PFSK-1 (cell line): Measurements from ENCODE around the gene TUBB3.

Experiments used
- FOXP2 ChIP-seq: optimal IDR thresholded peaks from 2 replicates; pipeline ENCODE3; 2011; ENCODE audit warnings: borderline replicate concordance, control low read depth, inconsistent platforms; ENCODE audit not compliant: insufficient read depth; ENCODE audit errors: extremely low read length, extremely low read depth
- POLR2AphosphoS5 ChIP-seq: IDR thresholded peaks from 2 replicates; pipeline ENCODE4 v1.6.1; 2012; ENCODE audit warnings: low read depth, mild to moderate bottlenecking, control low read depth, low read length, moderate library complexity
- REST ChIP-seq, 2 experiments: IDR thresholded peaks; 2 replicates each; pipeline versions ENCODE4 v1.6.1 to v1.8.0; 2011 to 2012; ENCODE audit warnings: low read depth in 2 of 2, low read length in 2 of 2, control low read depth in 1 of 2, inconsistent platforms in 1 of 2, mild to moderate bottlenecking in 1 of 2, moderate library complexity in 1 of 2; ENCODE audit not compliant: insufficient read depth in 1 of 2
- SIN3A ChIP-seq: IDR thresholded peaks from 2 replicates; pipeline ENCODE4 v1.6.1; 2012; ENCODE audit warnings: mild to moderate bottlenecking, low read length, moderate library complexity, borderline replicate concordance; ENCODE audit not compliant: insufficient read depth
- TAF1 ChIP-seq: IDR thresholded peaks from 2 replicates; pipeline ENCODE4 v1.6.1; 2012; ENCODE audit warnings: low read length, control low read depth, borderline replicate concordance; ENCODE audit not compliant: insufficient read depth

DNA sequence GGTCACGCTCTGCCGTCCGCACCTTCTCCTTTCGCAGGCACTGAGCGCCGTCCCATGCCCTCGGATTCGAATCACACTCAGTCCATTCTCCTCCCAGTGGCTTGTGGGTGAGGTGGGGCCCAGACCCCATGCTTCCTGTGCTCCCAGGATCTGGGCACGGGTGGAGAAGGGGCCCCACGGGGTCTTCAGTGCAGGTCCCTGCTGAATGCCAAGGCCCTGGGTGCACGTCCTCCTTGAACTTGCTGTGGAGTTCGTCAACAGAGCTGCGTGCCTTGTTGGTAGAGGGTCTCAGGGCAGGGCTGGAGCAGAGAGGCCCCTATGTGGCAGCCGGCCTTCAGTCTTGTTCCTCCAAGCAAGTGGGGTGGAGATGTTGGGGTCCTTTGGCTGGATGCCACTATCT, 11.8 kb upstream of the TUBB3 start:
- TF ChIP-seq SIN3A (no peak), POLR2AphosphoS5 (no peak), TAF1 (no peak), REST (IDR thresholded peaks at IDR 0.05; ENCODE audit: insufficient read depth in 1 of 2, low read depth in 2 of 2, low read length in 2 of 2) (no peak), FOXP2 (no peak)
